Activated CD8-positive, alpha-beta T cell treated with anti-CD3 and anti-CD28 coated beads, Interleukin-2, amount 10 ng/mL, durations not matched to agents 7 days and 5 days (primary cell): ENCODE results near the gene FGFR3. TPM values are rescaled to one million over a fixed set of nuclear protein-coding genes. Genes with fewer than 3 reads are reported as not detected.

Source experiments
- ATAC-seq: fragments of 150-1000 bp; cut with Tn5 transposase; one replicate; pipeline ENCODE4 v1.10.0; 2021; ENCODE audit warnings: moderate library complexity
- CTCF ChIA-PET: fragments of 350-600 bp; sonication (Branson Sonifier 250); formaldehyde crosslinking; loops from one replicate; lab custom pipeline; 2021; ENCODE audit warnings: antibody characterized with exemption; lab: Charles Lee
- POLR2A ChIA-PET: fragments of 350-600 bp; sonication (Branson Sonifier 250); formaldehyde crosslinking; loops from one replicate; lab custom pipeline; 2021; ENCODE audit warnings: antibody characterized with exemption; lab: Charles Lee
- DNase-seq: peaks from one replicate; pipeline ENCODE4 v3.0.0-alpha.2; 2020
- H3K27ac Mint-ChIP-seq: one replicate; pipeline ENCODE4 v1.8.0; 2021; ENCODE audit warnings: mild to moderate bottlenecking, mixed read lengths
- H3K27me3 Mint-ChIP-seq: one replicate; pipeline ENCODE4 v1.8.0; 2021; ENCODE audit warnings: low read depth, mixed read lengths
- H3K36me3 Mint-ChIP-seq: one replicate; pipeline ENCODE4 v1.8.0; 2021; ENCODE audit warnings: low read depth, mixed read lengths
- H3K4me1 Mint-ChIP-seq: one replicate; pipeline ENCODE4 v1.8.0; 2021; ENCODE audit warnings: low read depth, mixed read lengths
- H3K4me3 Mint-ChIP-seq: one replicate; pipeline ENCODE4 v1.8.0; 2021; ENCODE audit warnings: mild to moderate bottlenecking, mixed read lengths
- H3K9me3 Mint-ChIP-seq: one replicate; pipeline ENCODE4 v1.8.0; 2022; ENCODE audit warnings: mixed read lengths; ENCODE audit not compliant: insufficient read depth
- total RNA-seq, 2 experiments: library from RNA; stranded (reverse); gene quantifications; one replicate each; pipeline ENCODE4 v1.2.3, GENCODE V29; 2021

The FGFR3 gene
- total RNA-seq, 2 experiments from 2014 or later = 0.34 to 0.37 TPM

DNA sequence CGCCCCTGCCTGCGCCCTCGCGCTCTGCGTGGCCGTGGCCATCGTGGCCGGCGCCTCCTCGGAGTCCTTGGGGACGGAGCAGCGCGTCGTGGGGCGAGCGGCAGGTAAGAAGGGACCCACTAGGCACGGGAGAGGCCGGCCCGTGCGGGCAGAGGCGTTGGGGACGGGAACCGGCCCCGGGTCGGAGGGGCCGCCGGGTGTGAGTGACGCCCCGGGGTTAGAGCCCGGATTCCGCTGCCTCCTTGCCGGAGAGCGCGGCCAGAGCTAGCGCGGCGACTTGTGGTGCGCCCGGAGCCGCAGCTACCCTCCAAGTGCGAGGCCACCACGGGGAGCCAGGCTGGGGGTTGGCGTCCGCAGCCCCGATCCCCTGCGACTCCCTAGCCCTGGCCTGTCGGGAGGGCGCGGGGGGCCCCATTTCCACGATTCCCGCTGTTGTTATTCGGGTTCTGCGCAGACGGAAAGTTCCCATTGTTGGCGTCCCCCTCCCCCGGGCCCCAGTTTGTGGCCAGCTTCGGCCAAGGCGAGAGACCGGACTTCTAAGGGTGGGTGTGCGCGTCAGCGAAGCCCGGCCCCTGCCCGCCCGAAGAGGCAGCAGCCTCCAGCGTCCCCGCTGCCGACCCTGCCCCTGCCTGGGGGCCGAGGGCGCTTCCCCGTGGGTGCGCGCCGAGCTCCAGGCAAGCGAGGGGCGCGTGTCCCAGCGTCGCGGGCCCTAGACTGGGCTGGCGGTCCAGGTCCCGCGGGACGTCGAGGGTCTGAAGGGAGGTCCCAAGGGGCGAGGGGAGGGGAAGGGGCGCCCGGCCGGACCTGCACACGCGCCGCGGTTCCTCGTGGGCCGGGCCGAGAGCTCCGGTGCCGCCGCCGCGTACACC lies 1.1 kb downstream of the FGFR3 start:
- ATAC-seq = no peak
- no peak for DNase-seq
- H3K9me3 Mint-ChIP-seq = no peaks in the 10 kb centered on the region
- POLR2A ChIA-PET = interaction anchor here (1.1 kb wide), 1 partner anchor 17 kb away, joined by 3 read pairs; no protein-coding TSS in a partner anchor
- CTCF ChIA-PET = interaction anchor here (0.9 kb wide), 1 partner anchor 46 kb away, joined by 3 read pairs; no protein-coding TSS in a partner anchor
- no peak overlapping the region for H3K27ac Mint-ChIP-seq
- no peaks in the 10 kb centered on the region for H3K4me1 Mint-ChIP-seq
- H3K4me3 Mint-ChIP-seq = no peak overlapping the region
- peaks cover 16% of the 10 kb centered on the region for H3K27me3 Mint-ChIP-seq
- no peaks in the 10 kb centered on the region for H3K36me3 Mint-ChIP-seq

DNA sequence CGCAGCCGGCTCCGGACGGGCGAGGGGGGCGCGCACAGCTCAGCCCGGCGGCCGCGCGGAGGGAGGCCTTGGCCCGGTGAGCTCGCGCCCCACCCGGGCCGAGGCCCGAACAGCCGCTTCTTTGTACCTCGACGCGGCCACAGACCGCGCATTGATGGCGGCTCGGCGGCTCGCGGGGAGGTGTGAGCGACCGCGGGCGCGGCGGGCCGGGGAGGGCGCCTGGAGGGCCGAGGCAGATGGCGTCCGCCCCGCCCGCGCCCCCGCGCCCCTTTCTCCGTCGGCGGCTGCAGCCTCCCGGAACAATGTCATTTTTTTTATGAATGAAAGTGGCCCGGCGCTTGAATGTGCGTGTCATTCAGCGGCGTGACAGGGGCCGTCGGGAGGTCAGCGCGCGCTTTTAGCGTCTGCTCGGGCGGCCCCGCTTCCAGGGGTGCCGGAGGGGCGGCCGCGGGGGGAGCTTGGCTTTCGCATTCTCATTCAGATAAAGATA lies 1.8 kb downstream of the FGFR3 start:
- Mint-ChIP-seq H3K4me3 (no peak overlapping the region), H3K27ac (no peak overlapping the region), H3K4me1 (no peaks in the 10 kb centered on the region), H3K27me3 (peaks cover 16% of the 10 kb centered on the region), H3K36me3 (no peaks in the 10 kb centered on the region), H3K9me3 (no peaks in the 10 kb centered on the region)
- ChIA-PET POLR2A (no interaction called here), CTCF (interaction anchor here (0.9 kb wide), 1 partner anchor 46 kb away, joined by 3 read pairs; no protein-coding TSS in a partner anchor)
- no peak for DNase-seq
- peak; percentile 6 for ATAC-seq

DNA sequence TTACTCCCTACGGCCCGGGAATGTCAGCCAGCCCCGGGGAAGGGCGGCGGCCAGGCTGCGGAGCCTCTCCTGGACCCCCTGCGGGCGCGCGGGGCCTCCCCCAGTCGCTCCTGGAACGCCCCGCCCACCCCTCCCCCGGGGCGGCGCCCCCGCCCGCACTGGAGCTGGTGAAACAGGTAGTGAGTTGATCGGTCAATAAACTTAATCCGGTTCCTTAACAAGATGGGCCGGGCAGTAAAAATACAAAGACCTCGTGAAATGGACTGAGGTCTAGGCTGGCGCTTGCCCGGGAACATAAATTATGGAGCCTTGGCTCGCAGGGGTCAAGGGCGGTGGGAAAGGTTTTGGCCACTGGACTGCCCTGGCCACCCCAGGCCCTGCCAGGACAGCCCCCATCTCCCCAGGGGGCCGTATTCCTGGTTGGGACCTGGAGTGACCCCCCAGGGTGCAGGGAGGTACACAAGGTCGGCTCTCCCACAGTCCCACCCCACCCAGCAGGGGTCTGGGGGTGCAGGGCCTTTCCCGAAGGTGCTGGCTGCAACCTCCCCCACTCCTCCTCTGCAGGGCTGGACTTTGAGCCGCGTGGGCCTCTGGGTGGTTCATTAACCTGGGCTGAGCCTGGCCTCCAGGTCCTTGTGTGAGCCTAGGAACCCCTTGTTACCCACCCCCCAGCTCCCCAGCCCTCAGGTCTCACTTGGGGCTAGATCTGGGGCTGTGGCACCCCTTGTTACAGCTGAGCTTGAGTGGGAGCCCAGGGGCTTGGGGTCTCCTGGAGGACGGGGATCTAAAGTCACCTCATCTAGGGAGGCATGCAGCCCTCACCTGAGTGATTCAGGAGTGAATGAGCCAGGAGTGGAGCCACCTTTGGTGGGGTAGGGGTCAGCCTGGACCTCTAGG lies 2.5 kb downstream of the FGFR3 start:
- H3K27me3 Mint-ChIP-seq = peaks cover 16% of the 10 kb centered on the region
- no peaks in the 10 kb centered on the region for H3K9me3 Mint-ChIP-seq
- no peak overlapping the region for H3K4me3 Mint-ChIP-seq
- ChIA-PET POLR2A (interaction anchor here (0.6 kb wide), 1 partner anchor 621 kb away, joined by 3 read pairs; no protein-coding TSS in a partner anchor), CTCF (interaction anchor here (0.9 to 1.2 kb wide), 2 partner anchors 47 kb away, joined by 3 read pairs; no protein-coding TSS in a partner anchor)
- no peak for ATAC-seq
- H3K36me3 Mint-ChIP-seq = no peaks in the 10 kb centered on the region
- H3K27ac Mint-ChIP-seq = no peak overlapping the region
- no peak for DNase-seq
- H3K4me1 Mint-ChIP-seq = no peaks in the 10 kb centered on the region

DNA sequence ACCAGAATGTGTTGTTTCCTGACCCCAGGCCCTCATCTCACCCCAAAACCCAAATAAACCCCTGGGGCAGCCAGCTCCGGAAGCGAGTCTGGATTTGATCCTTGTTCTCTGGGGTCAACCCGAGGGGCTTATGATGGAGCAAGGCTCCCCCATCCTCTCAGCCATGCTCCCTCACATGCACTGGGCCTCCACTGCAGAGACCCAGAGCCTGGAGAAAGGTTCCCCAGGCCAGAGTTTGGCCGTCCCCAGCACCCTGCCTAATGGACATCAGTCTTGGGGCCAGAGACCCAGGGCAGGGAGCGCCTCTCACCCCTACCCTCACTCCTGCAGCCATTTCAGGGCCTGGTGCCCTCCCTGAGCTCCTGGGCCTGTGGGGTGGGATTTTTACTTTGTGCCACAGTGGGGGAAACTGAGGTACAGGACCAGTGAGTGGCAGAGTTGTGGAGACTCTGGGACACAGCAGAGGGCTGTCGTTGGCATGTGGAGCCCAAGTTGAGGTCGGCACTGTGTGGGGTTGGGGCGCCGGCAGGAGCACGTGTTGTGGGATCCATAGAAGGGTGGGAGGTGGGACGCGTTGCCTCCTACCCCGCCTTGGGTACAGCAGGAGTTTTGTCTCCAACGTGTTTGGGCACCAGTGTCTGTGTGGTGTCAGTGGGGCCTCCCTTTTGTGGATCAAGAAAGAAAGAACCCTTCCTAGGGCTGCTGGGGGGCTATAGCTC lies 3.6 kb downstream of the FGFR3 start:
- Mint-ChIP-seq H3K4me3 (no peak overlapping the region), H3K27me3 (peaks cover 13% of the 10 kb centered on the region), H3K36me3 (no peaks in the 10 kb centered on the region), H3K9me3 (no peaks in the 10 kb centered on the region), H3K4me1 (no peaks in the 10 kb centered on the region), H3K27ac (no peak overlapping the region)
- no peak for DNase-seq
- POLR2A ChIA-PET = interaction anchor here (0.6 to 0.7 kb wide), 2 partner anchors 59 to 620 kb away, joined by 3 read pairs; no protein-coding TSS in a partner anchor
- ATAC-seq = no peak
- CTCF ChIA-PET = interaction anchor here (1.2 kb wide), 1 partner anchor 48 kb away, joined by 3 read pairs; no protein-coding TSS in a partner anchor

DNA sequence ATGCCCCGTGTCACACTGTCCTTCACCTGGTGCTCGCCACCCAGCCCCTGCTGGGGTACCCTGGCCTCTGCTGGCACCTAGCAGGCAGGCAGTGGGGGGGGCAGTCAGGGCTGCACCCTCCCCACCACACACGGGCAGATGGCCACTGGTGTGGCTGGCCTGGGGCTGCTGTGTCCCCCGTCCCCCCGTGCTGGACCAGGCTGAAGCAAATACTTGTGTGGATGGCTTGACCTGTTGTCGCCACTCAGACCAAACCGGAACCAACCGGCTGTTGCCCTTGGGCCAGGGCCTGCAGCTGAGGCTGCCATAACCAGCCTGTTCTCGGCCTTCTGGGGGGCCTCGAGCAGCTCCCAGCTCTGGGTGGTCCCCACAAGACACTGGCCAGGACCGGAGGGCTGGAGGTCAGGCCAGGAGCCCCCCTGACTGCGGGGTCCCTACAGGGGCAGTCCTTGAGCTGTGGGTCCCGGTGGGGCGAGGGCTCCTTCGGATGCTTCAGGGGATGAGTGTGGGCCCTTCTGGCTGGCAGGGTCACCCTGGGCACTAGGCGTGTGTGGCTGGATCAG lies 4.3 kb downstream of the FGFR3 start:
- H3K9me3 Mint-ChIP-seq = no peaks in the 10 kb centered on the region
- CTCF ChIA-PET = no interaction called here
- ATAC-seq (no peak), DNase-seq (no peak)
- no peaks in the 10 kb centered on the region for H3K36me3 Mint-ChIP-seq
- no peak overlapping the region for H3K4me3 Mint-ChIP-seq
- POLR2A ChIA-PET = no interaction called here
- H3K27ac Mint-ChIP-seq = no peak overlapping the region
- H3K27me3 Mint-ChIP-seq = peaks cover 11% of the 10 kb centered on the region
- H3K4me1 Mint-ChIP-seq = no peaks in the 10 kb centered on the region

DNA sequence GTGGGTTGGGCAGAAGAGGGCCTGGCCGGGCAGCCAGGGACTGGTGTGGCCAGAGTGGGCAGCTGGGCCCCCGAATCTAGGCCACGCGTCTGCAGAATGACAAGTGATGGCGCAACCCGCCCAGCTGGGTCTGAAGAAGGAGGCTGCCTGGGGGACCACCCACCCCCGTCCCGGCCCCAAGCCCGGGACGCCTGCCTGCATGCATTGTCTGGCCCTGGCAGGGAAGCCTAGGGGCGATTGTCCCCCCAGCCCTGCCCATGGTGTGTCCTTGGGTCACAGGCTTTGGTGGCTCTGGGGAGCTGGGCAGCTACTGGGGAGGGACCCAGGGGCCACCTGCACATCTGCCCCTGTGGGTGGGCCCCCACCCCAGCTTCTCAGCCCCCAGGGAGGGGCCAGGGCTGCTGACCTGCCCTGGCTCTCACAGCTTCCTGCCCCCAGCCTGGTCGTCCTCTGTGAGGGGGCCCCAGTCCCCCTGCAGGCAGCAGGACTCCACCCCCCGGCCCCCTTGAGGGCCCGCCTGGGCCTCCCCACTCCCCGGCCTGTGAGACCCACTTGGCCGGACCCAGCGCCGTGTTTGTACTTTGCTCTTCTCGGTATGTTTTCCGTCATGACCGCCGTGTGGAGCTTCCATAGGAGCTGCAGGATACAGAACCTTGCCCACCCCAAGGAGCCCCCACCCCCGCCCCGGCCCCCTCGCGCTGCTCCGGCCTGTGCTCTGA lies 4.9 kb downstream of the FGFR3 start:
- H3K9me3 Mint-ChIP-seq = no peaks in the 10 kb centered on the region
- POLR2A ChIA-PET = no interaction called here
- no peak overlapping the region for H3K27ac Mint-ChIP-seq

DNA sequence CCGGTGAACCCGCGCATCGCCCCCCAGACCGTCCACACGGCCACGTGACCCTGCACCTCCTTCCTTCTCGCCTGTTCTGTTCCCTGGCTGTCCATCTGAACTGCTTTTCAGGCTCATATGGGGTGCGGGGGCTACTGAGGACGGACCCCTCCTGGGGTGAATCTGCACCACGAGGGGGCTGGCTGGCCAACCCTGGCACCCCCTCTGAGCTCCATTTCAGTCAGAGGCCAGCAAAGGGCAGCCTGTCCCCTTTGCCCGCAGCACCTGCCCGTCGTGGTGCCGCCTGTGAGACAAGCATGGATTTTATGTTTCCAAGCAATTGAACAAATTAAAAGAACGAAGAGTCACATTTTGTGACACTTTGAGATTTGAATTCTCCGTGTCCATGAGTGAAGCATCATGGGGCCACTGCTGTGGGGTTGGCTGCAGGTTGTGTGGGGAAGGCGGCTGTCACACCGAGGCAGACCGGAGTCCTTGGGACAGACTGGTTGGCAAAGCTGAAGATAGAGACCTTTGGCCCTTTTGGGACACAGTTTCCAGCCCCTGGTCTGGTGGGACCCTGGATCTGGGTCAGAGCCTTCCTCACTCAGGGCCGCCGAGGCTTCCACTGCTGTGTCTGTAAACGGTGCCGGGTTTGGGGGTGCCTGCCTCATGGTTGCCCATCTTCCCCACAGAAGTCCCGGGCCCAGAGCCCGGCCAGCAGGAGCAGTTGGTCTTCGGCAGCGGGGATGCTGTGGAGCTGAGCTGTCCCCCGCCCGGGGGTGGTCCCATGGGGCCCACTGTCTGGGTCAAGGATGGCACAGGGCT lies 5.7 kb downstream of the FGFR3 start:
- ATAC-seq (no peak), DNase-seq (no peak)
- H3K4me3 Mint-ChIP-seq = no peak overlapping the region
- ChIA-PET CTCF (no interaction called here), POLR2A (no interaction called here)
- H3K27me3 Mint-ChIP-seq = peaks cover 11% of the 10 kb centered on the region
- no peaks in the 10 kb centered on the region for H3K9me3 Mint-ChIP-seq
- no peak overlapping the region for H3K27ac Mint-ChIP-seq
- H3K4me1 Mint-ChIP-seq = no peaks in the 10 kb centered on the region
- no peaks in the 10 kb centered on the region for H3K36me3 Mint-ChIP-seq

More for the DNA sequence above, 4.9 kb downstream of the FGFR3 start:
- DNase-seq (no peak), ATAC-seq (no peak)
- Mint-ChIP-seq H3K36me3 (no peaks in the 10 kb centered on the region), H3K4me1 (no peaks in the 10 kb centered on the region), H3K27me3 (peaks cover 11% of the 10 kb centered on the region), H3K4me3 (no peak overlapping the region)
- CTCF ChIA-PET = no interaction called here

DNA sequence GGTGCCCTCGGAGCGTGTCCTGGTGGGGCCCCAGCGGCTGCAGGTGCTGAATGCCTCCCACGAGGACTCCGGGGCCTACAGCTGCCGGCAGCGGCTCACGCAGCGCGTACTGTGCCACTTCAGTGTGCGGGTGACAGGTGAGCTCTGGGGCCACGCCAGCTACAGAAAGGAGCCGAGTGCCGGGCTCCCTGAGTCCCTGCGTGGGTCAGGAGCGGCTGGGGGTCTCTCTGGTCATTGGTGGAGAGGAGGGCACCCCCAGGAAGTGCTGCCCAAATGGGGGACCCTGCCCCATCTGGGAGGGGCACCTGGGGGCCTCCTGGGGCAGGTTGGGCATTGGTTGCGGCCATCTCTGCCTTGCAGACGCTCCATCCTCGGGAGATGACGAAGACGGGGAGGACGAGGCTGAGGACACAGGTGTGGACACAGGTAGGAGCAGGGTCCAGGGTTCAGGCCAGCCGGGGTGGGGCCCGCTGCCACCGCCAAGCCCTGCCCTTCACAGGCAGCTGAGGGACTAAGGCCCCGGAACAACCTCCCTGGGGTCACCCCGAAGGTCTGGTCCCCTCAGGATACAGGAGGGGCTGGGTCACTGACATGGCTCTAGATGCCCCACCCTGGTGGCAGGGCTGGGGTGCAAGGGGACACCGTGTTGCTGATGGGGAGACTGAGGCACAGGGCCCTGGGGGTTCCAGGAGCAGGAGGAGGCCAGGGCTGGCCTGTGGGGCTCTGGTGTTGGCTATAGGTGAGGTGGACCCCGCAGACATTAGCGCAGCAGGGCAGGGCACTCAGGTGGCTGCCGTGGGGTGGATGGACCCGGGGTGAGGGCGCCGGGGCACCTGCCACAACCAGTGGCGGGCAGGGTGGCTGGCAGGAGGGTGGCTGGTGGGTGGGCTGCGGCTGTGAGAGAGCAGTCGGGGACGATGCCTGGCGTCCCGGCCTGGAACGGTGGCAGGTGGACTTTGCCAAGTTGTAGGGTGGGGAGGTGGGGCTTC lies 6.6 kb downstream of the FGFR3 start:
- POLR2A ChIA-PET = no interaction called here
- Mint-ChIP-seq H3K4me1 (no peaks in the 10 kb centered on the region), H3K4me3 (no peak overlapping the region), H3K9me3 (no peaks in the 10 kb centered on the region), H3K36me3 (no peaks in the 10 kb centered on the region), H3K27ac (no peak overlapping the region), H3K27me3 (peaks cover 11% of the 10 kb centered on the region)
- DNase-seq (no peak), ATAC-seq (no peak)
- CTCF ChIA-PET = no interaction called here

DNA sequence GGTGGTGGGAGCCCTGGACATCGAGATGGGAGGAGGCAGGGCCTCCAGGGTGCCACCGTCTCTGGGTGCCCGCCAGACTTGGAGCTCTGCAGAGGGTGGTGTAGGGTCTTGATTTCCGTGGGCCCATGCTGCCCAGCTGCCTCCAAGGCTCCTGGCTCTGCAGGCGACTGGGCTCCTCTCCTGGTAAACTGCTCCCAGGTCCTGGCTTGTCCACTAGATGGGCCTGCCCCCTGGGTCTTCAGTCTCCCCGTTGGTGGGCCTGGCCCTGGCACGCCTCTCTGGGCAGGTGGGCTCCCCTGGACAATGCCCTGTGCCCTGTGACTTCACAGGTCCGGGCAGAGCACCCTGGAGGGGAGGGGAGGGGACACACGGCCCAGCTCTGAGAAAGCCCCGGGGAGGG lies 7.7 kb downstream of the FGFR3 start:
- H3K4me3 Mint-ChIP-seq = no peak overlapping the region
- POLR2A ChIA-PET = no interaction called here
- H3K9me3 Mint-ChIP-seq = no peaks in the 10 kb centered on the region
- H3K27ac Mint-ChIP-seq = no peak overlapping the region
- no peaks in the 10 kb centered on the region for H3K4me1 Mint-ChIP-seq
- peaks cover 10% of the 10 kb centered on the region for H3K27me3 Mint-ChIP-seq
- DNase-seq = no peak
- no peaks in the 10 kb centered on the region for H3K36me3 Mint-ChIP-seq
- CTCF ChIA-PET = interaction anchor here (1.6 kb wide), 1 partner anchor 9 kb away, joined by 4 read pairs; no protein-coding TSS in a partner anchor
- ATAC-seq = no peak
